Muscle layer of duodenum (tissue), 2 donors: Measurements from ENCODE around the gene BEST4.

Experiments
- H3K27ac ChIP-seq: one replicate; pipeline ENCODE4 v1.7.0; 2013; ENCODE audit warnings: mild to moderate bottlenecking, low read length
- H3K27me3 ChIP-seq: one replicate; pipeline ENCODE4 v1.7.0; 2013; ENCODE audit warnings: low read depth, mild to moderate bottlenecking, control low read depth, low read length
- H3K36me3 ChIP-seq, 2 donors: one replicate each; pipeline ENCODE4 v1.7.0; 2013; ENCODE audit warnings: low read length in 2 of 2, control low read depth in 1 of 2, mild to moderate bottlenecking in 1 of 2; ENCODE audit not compliant: insufficient read depth in 2 of 2, control insufficient read depth in 1 of 2
- H3K4me1 ChIP-seq, 2 donors: one replicate each; pipeline ENCODE4 v1.7.0; 2013; ENCODE audit warnings: low read length in 2 of 2, mild to moderate bottlenecking in 2 of 2, control low read depth in 1 of 2, moderate library complexity in 1 of 2; ENCODE audit not compliant: insufficient read depth in 2 of 2, control insufficient read depth in 1 of 2
- H3K4me3 ChIP-seq, 2 donors: one replicate each; pipeline ENCODE4 v1.7.0; 2013; ENCODE audit warnings: low read length in 2 of 2, low read depth in 1 of 2, mild to moderate bottlenecking in 1 of 2
- H3K9me3 ChIP-seq, 2 donors: one replicate each; pipeline ENCODE4 v1.7.0; 2013; ENCODE audit warnings: low read length in 2 of 2, control low read depth in 1 of 2, mild to moderate bottlenecking in 1 of 2; ENCODE audit not compliant: control insufficient read depth in 1 of 2
- donor health status: healthy.

Gene BEST4

GRCh38 chr1:44784094-44785028 is 3.6 kb downstream of the BEST4 start:
- no peaks in the 10 kb centered on the region for H3K27me3 ChIP-seq
- peaks cover 0 to 20% of the 10 kb centered on the region in 2 donors for H3K36me3 ChIP-seq
- H3K4me3 ChIP-seq: peak overlapping the region; percentile 52 to 55
- H3K9me3 ChIP-seq: no peaks in the 10 kb centered on the region
- H3K27ac ChIP-seq: no peak overlapping the region
- H3K4me1 ChIP-seq: peaks cover 11 to 21% of the 10 kb centered on the region in 2 donors

GRCh38 chr1:44783697-44784093 is 4.3 kb downstream of the BEST4 start:
- H3K27ac ChIP-seq: no peak overlapping the region

GRCh38 chr1:44780583-44781121 is 7.3 kb downstream of the BEST4 start:
- Histone ChIP-seq H3K4me1 (peaks cover 7 to 33% of the 10 kb centered on the region in 2 donors), H3K27me3 (no peaks in the 10 kb centered on the region), H3K27ac (no peak overlapping the region), H3K4me3 (no peak overlapping the region), H3K9me3 (no peaks in the 10 kb centered on the region), H3K36me3 (peaks cover 19 to 44% of the 10 kb centered on the region in 2 donors)

More at GRCh38 chr1:44783697-44784093, 4.3 kb downstream of the BEST4 start:
- no peaks in the 10 kb centered on the region for H3K9me3 ChIP-seq
- peaks cover 11 to 21% of the 10 kb centered on the region in 2 donors for H3K4me1 ChIP-seq
- peaks cover 5 to 27% of the 10 kb centered on the region in 2 donors for H3K36me3 ChIP-seq
- H3K4me3 ChIP-seq: peak overlapping the region; percentile 9 to 55
- no peaks in the 10 kb centered on the region for H3K27me3 ChIP-seq

GRCh38 chr1:44778705-44779576 is 9.0 kb downstream of the BEST4 start:
- Histone ChIP-seq H3K4me3 (no peak overlapping the region), H3K27ac (no peak overlapping the region), H3K4me1 (peaks cover 0 to 26% of the 10 kb centered on the region in 2 donors), H3K27me3 (no peaks in the 10 kb centered on the region), H3K36me3 (peaks cover 19 to 44% of the 10 kb centered on the region in 2 donors), H3K9me3 (no peaks in the 10 kb centered on the region)

GRCh38 chr1:44777969-44778635 is 9.9 kb downstream of the BEST4 start:
- Histone ChIP-seq H3K4me1 (peaks cover 0 to 23% of the 10 kb centered on the region in 2 donors), H3K36me3 (peaks cover 19 to 44% of the 10 kb centered on the region in 2 donors), H3K27ac (no peak overlapping the region), H3K27me3 (no peaks in the 10 kb centered on the region), H3K4me3 (no peak overlapping the region), H3K9me3 (no peaks in the 10 kb centered on the region)

- Histone ChIP-seq H3K9me3 (no peaks in the 10 kb centered on the region), H3K4me3 (peak overlapping the region in 1 of 2 donors; percentile 81), H3K4me1 (peaks cover 0 to 23% of the 10 kb centered on the region in 2 donors), H3K27ac (no peak overlapping the region), H3K36me3 (peaks cover 19 to 44% of the 10 kb centered on the region in 2 donors), H3K27me3 (no peaks in the 10 kb centered on the region)
Measured at GRCh38 chr1:44777547-44777946, 10.4 kb downstream of the BEST4 start.

- no peaks in the 10 kb centered on the region for H3K27me3 ChIP-seq
- no peaks in the 10 kb centered on the region for H3K9me3 ChIP-seq
- peak overlapping the region; percentile 100 for H3K27ac ChIP-seq
- peaks cover 0 to 23% of the 10 kb centered on the region in 2 donors for H3K4me1 ChIP-seq
- peaks cover 19 to 43% of the 10 kb centered on the region in 2 donors for H3K36me3 ChIP-seq
- peak overlapping the region; percentile 81 to 96 for H3K4me3 ChIP-seq
Measured at GRCh38 chr1:44776730-44777068, 11.3 kb downstream of the BEST4 start.

- Histone ChIP-seq H3K9me3 (no peaks in the 10 kb centered on the region), H3K27me3 (no peaks in the 10 kb centered on the region), H3K27ac (peak overlapping the region; percentile 100), H3K36me3 (peaks cover 19 to 37% of the 10 kb centered on the region in 2 donors), H3K4me3 (peak overlapping the region; percentile 81 to 96), H3K4me1 (peaks cover 0 to 23% of the 10 kb centered on the region in 2 donors)
Measured at GRCh38 chr1:44775930-44776729, 11.8 kb downstream of the BEST4 start.

- Histone ChIP-seq H3K27ac (peak within 1 kb of the TSS; percentile 100), H3K4me1 (peaks cover 0 to 23% of the 10 kb centered on the region in 2 donors), H3K4me3 (peak within 1 kb of the TSS; percentile 81 to 96), H3K36me3 (peaks cover 19 to 29% of the 10 kb centered on the region in 2 donors), H3K27me3 (no peaks in the 10 kb centered on the region), H3K9me3 (no peaks in the 10 kb centered on the region)
Measured at GRCh38 chr1:44775078-44775929, 12.7 kb downstream of the BEST4 start, which contains the start of gene RPS8. Gene RPS8, plus strand, starts transcription at chr1:44775540. Its CDS starts 57 bp downstream, at chr1:44775597.
